WTC11 (cell line): ENCODE data around the gene PRKAB2.

ENCODE experiments used
- ATF2 ChIP-seq: sonication (generic); formaldehyde crosslinking; IDR thresholded peaks from 2 replicates; pipeline ENCODE4 v1.8.1; 2022; ENCODE audit warnings: low read depth, missing genetic modification reagents, borderline replicate concordance
- CTCF ChIP-seq: fragments of 200-600 bp; IDR thresholded peaks from 2 replicates; pipeline ENCODE4 v1.8.0; 2022; ENCODE audit warnings: antibody characterized with exemption
- IRF1 ChIP-seq: sonication (generic); formaldehyde crosslinking; IDR thresholded peaks from 2 replicates; pipeline ENCODE4 v1.8.0; 2023; ENCODE audit warnings: missing genetic modification reagents
- MAX ChIP-seq: sonication (generic); formaldehyde crosslinking; IDR thresholded peaks from 2 replicates; pipeline ENCODE4 v1.8.0; 2022; ENCODE audit warnings: mild to moderate bottlenecking, missing genetic modification reagents
- MLX ChIP-seq: sonication (generic); formaldehyde crosslinking; IDR thresholded peaks from 2 replicates; pipeline ENCODE4 v1.8.1; 2023; ENCODE audit warnings: mild to moderate bottlenecking, missing genetic modification reagents, moderate library complexity
- NFYB ChIP-seq: sonication (generic); formaldehyde crosslinking; conservative IDR thresholded peaks from 2 replicates; pipeline ENCODE4 v1.8.0; 2022; ENCODE audit warnings: low read depth, missing genetic modification reagents
- NR1H2 ChIP-seq: sonication (generic); formaldehyde crosslinking; IDR thresholded peaks from 2 replicates; pipeline ENCODE4 v1.9.0; 2021; ENCODE audit warnings: mild to moderate bottlenecking, moderate library complexity, missing genetic modification reagents
- NR2C2 ChIP-seq: sonication (generic); formaldehyde crosslinking; IDR thresholded peaks from 2 replicates; pipeline ENCODE4 v1.8.0; 2022; ENCODE audit warnings: mild to moderate bottlenecking, missing genetic modification reagents
- SP1 ChIP-seq: sonication (generic); formaldehyde crosslinking; conservative IDR thresholded peaks from 2 replicates; pipeline ENCODE4 v1.8.1; 2022; ENCODE audit warnings: missing genetic modification reagents
- TEAD1 ChIP-seq: sonication (generic); formaldehyde crosslinking; IDR thresholded peaks from 2 replicates; pipeline ENCODE4 v1.8.0; 2022; ENCODE audit warnings: mild to moderate bottlenecking, missing genetic modification reagents
- ZNF263 ChIP-seq: sonication (generic); formaldehyde crosslinking; IDR thresholded peaks from 2 replicates; pipeline ENCODE4 v1.8.1; 2022; ENCODE audit warnings: low read depth, mild to moderate bottlenecking, moderate library complexity, missing genetic modification reagents
- ZNF423 ChIP-seq: fragments of 250-450 bp; sonication (Bioruptor Pico); IDR thresholded peaks from 2 replicates; pipeline ENCODE4 v2.1.2; 2022; ENCODE audit warnings: mild to moderate bottlenecking, moderate library complexity

- TF ChIP-seq ZNF423 = no peak
- TF ChIP-seq CTCF = no peak
- no peak for TF ChIP-seq IRF1 (CRISPR knock-in tag)
- TF ChIP-seq ATF2 (CRISPR knock-in tag) = no peak
- no peak for TF ChIP-seq MAX (CRISPR knock-in tag)
- no peak for TF ChIP-seq NR2C2 (CRISPR knock-in tag)
- TF ChIP-seq NR1H2 (CRISPR knock-in tag) = no peak
- TF ChIP-seq ZNF263 (CRISPR knock-in tag) = no peak
- no peak for TF ChIP-seq NFYB (CRISPR knock-in tag)
- TF ChIP-seq MLX = no peak
- no peak for TF ChIP-seq SP1 (CRISPR knock-in tag)
- no peak for TF ChIP-seq TEAD1 (CRISPR knock-in tag)
These were observed 36.3 kb upstream of the PRKAB2 start for GRCh38 chr1:147208619-147209018.
